Right kidney (tissue), 1 donor: ENCODE measurements around the gene TAGAP.
"Not testable (repeated sequence)": the region's sequence is repeated elsewhere in the genome, so short reads cannot be mapped to it uniquely, and the experiment has no call there.

Experiments used
- DNase-seq: peaks from one replicate; pipeline ENCODE4 v3.0.0-alpha.2; 2016

The TAGAP gene

GRCh38 chr6:159043947-159044346 lies 844 bp downstream of the TAGAP start:
- no peak for DNase-seq

GRCh38 chr6:159043251-159043650 lies 1.5 kb downstream of the TAGAP start:
- no peak for DNase-seq

- DNase-seq = no peak
These were observed 2.0 kb downstream of the TAGAP start for GRCh38 chr6:159042826-159043181.

- peak; percentile 62 for DNase-seq
These were observed 2.6 kb downstream of the TAGAP start for GRCh38 chr6:159042003-159042825.

- DNase-seq = no peak
These were observed 3.6 kb downstream of the TAGAP start for GRCh38 chr6:159041181-159041580.

GRCh38 chr6:159039885-159040258 lies 4.9 kb downstream of the TAGAP start:
- no peak for DNase-seq

- no peak for DNase-seq
These were observed 5.6 kb downstream of the TAGAP start for GRCh38 chr6:159038914-159039884.

- not testable (repeated sequence) for DNase-seq
These were observed 6.5 kb downstream of the TAGAP start for GRCh38 chr6:159038318-159038717.

GRCh38 chr6:159037756-159038290 lies 7.0 kb downstream of the TAGAP start:
- DNase-seq = no peak

GRCh38 chr6:159036673-159037072 lies 8.1 kb downstream of the TAGAP start:
- DNase-seq = no peak

- DNase-seq = no peak
These were observed 8.9 kb downstream of the TAGAP start for GRCh38 chr6:159035891-159036290.

GRCh38 chr6:159033160-159034049 lies 11.4 kb downstream of the TAGAP start:
- no peak for DNase-seq

- no peak for DNase-seq
These were observed 12.9 kb downstream of the TAGAP start for GRCh38 chr6:159031846-159032245.

GRCh38 chr6:159030168-159030567 lies 14.6 kb downstream of the TAGAP start:
- no peak for DNase-seq

- not testable (repeated sequence) for DNase-seq
These were observed 19.6 kb downstream of the TAGAP start for GRCh38 chr6:159025224-159025623.

GRCh38 chr6:159023893-159024292 lies 20.9 kb downstream of the TAGAP start:
- DNase-seq = no peak

- no peak for DNase-seq
These were observed 24.8 kb downstream of the TAGAP start for GRCh38 chr6:159020011-159020410.

- no peak for DNase-seq
These were observed 26.8 kb downstream of the TAGAP start for GRCh38 chr6:159017757-159018559.

GRCh38 chr6:159014406-159014805 lies 30.4 kb downstream of the TAGAP start:
- no peak for DNase-seq

GRCh38 chr6:159013229-159013628 lies 31.6 kb downstream of the TAGAP start:
- no peak for DNase-seq

- no peak for DNase-seq
These were observed 32.6 kb downstream of the TAGAP start for GRCh38 chr6:159012201-159012600.
